HEK293 (cell line): ENCODE results near the gene ZNF618.

Experiments
- GLIS1 ChIP-seq: fragments of 450-650 bp; formaldehyde crosslinking; IDR thresholded peaks from 2 replicates; pipeline ENCODE4 v1.5.1; 2016; ENCODE audit warnings: missing biosample characterization, missing genetic modification characterization
- SP2 ChIP-seq: fragments of 450-650 bp; formaldehyde crosslinking; IDR thresholded peaks from 2 replicates; pipeline ENCODE4 v1.5.1; 2016; ENCODE audit warnings: missing biosample characterization, missing genetic modification characterization
- YY1 ChIP-seq: fragments of 450-650 bp; formaldehyde crosslinking; IDR thresholded peaks from 2 replicates; pipeline ENCODE4 v1.5.1; 2018; ENCODE audit warnings: missing biosample characterization, missing genetic modification characterization
- ZBTB1 ChIP-seq: fragments of 450-650 bp; formaldehyde crosslinking; IDR thresholded peaks from 2 replicates; pipeline ENCODE4 v1.5.1; 2016; ENCODE audit warnings: missing biosample characterization, missing genetic modification characterization
- ZNF121 ChIP-seq: fragments of 450-650 bp; formaldehyde crosslinking; IDR thresholded peaks from 2 replicates; pipeline ENCODE4 v1.5.1; 2016; ENCODE audit warnings: missing biosample characterization, missing genetic modification characterization
- ZNF274 ChIP-seq, 2 experiments: fragments of 200-500 bp in 1 of 2; fragments of 450-650 bp in 1 of 2; sonication (Bioruptor generic) in 1 of 2; formaldehyde crosslinking in 1 of 2; IDR thresholded peaks; 2 replicates each; pipeline versions ENCODE4 v1.5.1 to v1.6.1; 2014 to 2016; ENCODE audit warnings: borderline replicate concordance in 1 of 2, inconsistent platforms in 1 of 2, low read length in 1 of 2, missing biosample characterization in 1 of 2, missing genetic modification characterization in 1 of 2
- ZNF530 ChIP-seq: fragments of 450-650 bp; formaldehyde crosslinking; IDR thresholded peaks from 2 replicates; pipeline ENCODE4 v1.5.1; 2016; ENCODE audit warnings: low read depth, missing biosample characterization, missing genetic modification characterization
- ZNF658 ChIP-seq: fragments of 450-650 bp; formaldehyde crosslinking; IDR thresholded peaks from 2 replicates; pipeline ENCODE4; 2016; ENCODE audit warnings: missing biosample characterization, missing genetic modification characterization
- TF ChIP-seq, protein P1 (sequence below): fragments of 450-650 bp; formaldehyde crosslinking; IDR thresholded peaks from 2 replicates; pipeline ENCODE4 v1.5.1; 2016; ENCODE audit warnings: missing biosample characterization, missing genetic modification characterization
- TF ChIP-seq, protein P2 (sequence below): fragments of 450-650 bp; formaldehyde crosslinking; IDR thresholded peaks from 2 replicates; pipeline ENCODE4 v1.5.1; 2016; ENCODE audit warnings: missing biosample characterization, missing genetic modification characterization, borderline replicate concordance
- TF ChIP-seq, protein P3 (sequence below): fragments of 450-650 bp; formaldehyde crosslinking; IDR thresholded peaks from 2 replicates; pipeline ENCODE4 v1.5.1; 2016; ENCODE audit warnings: missing biosample characterization, missing genetic modification characterization
- TF ChIP-seq, protein P4 (sequence below): fragments of 450-650 bp; formaldehyde crosslinking; IDR thresholded peaks from 2 replicates; pipeline ENCODE4 v1.5.0; 2017; ENCODE audit warnings: missing biosample characterization, missing genetic modification characterization, borderline replicate concordance
- TF ChIP-seq, protein P5 (sequence below): sonication (generic); formaldehyde crosslinking; IDR thresholded peaks from 2 replicates; pipeline ENCODE4 v1.8.1; 2022; ENCODE audit warnings: mild to moderate bottlenecking, moderate library complexity, missing genetic modification reagents

DNA sequence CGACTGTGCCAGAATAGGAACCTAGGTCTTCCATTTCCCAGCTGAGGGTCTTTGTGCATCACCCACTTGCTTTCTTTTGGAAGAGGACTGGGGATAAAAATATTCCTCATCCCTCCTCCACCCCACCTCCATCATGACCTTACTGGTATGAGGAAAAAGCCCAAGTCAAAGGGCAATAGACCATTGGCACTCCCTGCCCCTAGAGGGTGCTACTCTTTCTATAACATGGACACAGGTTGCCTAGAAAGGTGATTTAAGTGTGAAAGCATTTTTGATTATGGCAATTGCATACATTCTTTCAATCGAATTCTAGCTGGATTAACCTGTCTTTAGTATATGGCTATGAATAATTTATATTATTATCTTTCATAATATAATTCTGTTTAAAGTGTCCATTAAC is 22.8 kb upstream of the ZNF618 start:
- TF ChIP-seq, protein P1, sequence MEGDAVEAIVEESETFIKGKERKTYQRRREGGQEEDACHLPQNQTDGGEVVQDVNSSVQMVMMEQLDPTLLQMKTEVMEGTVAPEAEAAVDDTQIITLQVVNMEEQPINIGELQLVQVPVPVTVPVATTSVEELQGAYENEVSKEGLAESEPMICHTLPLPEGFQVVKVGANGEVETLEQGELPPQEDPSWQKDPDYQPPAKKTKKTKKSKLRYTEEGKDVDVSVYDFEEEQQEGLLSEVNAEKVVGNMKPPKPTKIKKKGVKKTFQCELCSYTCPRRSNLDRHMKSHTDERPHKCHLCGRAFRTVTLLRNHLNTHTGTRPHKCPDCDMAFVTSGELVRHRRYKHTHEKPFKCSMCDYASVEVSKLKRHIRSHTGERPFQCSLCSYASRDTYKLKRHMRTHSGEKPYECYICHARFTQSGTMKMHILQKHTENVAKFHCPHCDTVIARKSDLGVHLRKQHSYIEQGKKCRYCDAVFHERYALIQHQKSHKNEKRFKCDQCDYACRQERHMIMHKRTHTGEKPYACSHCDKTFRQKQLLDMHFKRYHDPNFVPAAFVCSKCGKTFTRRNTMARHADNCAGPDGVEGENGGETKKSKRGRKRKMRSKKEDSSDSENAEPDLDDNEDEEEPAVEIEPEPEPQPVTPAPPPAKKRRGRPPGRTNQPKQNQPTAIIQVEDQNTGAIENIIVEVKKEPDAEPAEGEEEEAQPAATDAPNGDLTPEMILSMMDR (tag by site-specific recombination), result no peak
- no peak for TF ChIP-seq YY1
- TF ChIP-seq SP2 (tag by site-specific recombination), result no peak
- TF ChIP-seq ZNF274 (IDR thresholded peaks at IDR 0.05; ENCODE audit: low read length), result no peak
- no peak for TF ChIP-seq ZNF274 (tag by site-specific recombination; IDR thresholded peaks at IDR 0.05; ENCODE audit: borderline replicate concordance)
- TF ChIP-seq, protein P2, sequence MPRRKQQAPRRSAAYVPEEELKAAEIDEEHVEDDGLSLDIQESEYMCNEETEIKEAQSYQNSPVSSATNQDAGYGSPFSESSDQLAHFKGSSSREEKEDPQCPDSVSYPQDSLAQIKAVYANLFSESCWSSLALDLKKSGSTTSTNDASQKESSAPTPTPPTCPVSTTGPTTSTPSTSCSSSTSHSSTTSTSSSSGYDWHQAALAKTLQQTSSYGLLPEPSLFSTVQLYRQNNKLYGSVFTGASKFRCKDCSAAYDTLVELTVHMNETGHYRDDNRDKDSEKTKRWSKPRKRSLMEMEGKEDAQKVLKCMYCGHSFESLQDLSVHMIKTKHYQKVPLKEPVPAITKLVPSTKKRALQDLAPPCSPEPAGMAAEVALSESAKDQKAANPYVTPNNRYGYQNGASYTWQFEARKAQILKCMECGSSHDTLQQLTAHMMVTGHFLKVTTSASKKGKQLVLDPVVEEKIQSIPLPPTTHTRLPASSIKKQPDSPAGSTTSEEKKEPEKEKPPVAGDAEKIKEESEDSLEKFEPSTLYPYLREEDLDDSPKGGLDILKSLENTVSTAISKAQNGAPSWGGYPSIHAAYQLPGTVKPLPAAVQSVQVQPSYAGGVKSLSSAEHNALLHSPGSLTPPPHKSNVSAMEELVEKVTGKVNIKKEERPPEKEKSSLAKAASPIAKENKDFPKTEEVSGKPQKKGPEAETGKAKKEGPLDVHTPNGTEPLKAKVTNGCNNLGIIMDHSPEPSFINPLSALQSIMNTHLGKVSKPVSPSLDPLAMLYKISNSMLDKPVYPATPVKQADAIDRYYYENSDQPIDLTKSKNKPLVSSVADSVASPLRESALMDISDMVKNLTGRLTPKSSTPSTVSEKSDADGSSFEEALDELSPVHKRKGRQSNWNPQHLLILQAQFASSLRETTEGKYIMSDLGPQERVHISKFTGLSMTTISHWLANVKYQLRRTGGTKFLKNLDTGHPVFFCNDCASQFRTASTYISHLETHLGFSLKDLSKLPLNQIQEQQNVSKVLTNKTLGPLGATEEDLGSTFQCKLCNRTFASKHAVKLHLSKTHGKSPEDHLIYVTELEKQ (tag by site-specific recombination), result no peak
- TF ChIP-seq, protein P3, sequence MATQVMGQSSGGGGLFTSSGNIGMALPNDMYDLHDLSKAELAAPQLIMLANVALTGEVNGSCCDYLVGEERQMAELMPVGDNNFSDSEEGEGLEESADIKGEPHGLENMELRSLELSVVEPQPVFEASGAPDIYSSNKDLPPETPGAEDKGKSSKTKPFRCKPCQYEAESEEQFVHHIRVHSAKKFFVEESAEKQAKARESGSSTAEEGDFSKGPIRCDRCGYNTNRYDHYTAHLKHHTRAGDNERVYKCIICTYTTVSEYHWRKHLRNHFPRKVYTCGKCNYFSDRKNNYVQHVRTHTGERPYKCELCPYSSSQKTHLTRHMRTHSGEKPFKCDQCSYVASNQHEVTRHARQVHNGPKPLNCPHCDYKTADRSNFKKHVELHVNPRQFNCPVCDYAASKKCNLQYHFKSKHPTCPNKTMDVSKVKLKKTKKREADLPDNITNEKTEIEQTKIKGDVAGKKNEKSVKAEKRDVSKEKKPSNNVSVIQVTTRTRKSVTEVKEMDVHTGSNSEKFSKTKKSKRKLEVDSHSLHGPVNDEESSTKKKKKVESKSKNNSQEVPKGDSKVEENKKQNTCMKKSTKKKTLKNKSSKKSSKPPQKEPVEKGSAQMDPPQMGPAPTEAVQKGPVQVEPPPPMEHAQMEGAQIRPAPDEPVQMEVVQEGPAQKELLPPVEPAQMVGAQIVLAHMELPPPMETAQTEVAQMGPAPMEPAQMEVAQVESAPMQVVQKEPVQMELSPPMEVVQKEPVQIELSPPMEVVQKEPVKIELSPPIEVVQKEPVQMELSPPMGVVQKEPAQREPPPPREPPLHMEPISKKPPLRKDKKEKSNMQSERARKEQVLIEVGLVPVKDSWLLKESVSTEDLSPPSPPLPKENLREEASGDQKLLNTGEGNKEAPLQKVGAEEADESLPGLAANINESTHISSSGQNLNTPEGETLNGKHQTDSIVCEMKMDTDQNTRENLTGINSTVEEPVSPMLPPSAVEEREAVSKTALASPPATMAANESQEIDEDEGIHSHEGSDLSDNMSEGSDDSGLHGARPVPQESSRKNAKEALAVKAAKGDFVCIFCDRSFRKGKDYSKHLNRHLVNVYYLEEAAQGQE (tag by site-specific recombination), result no peak
- no peak for TF ChIP-seq ZNF530
- TF ChIP-seq ZNF658, result no peak
- TF ChIP-seq, protein P4, sequence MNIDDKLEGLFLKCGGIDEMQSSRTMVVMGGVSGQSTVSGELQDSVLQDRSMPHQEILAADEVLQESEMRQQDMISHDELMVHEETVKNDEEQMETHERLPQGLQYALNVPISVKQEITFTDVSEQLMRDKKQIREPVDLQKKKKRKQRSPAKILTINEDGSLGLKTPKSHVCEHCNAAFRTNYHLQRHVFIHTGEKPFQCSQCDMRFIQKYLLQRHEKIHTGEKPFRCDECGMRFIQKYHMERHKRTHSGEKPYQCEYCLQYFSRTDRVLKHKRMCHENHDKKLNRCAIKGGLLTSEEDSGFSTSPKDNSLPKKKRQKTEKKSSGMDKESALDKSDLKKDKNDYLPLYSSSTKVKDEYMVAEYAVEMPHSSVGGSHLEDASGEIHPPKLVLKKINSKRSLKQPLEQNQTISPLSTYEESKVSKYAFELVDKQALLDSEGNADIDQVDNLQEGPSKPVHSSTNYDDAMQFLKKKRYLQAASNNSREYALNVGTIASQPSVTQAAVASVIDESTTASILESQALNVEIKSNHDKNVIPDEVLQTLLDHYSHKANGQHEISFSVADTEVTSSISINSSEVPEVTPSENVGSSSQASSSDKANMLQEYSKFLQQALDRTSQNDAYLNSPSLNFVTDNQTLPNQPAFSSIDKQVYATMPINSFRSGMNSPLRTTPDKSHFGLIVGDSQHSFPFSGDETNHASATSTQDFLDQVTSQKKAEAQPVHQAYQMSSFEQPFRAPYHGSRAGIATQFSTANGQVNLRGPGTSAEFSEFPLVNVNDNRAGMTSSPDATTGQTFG (tag by site-specific recombination), result no peak
- no peak for TF ChIP-seq ZNF121 (tag by site-specific recombination)
- TF ChIP-seq GLIS1 (tag by site-specific recombination), result no peak
- TF ChIP-seq, protein P5, sequence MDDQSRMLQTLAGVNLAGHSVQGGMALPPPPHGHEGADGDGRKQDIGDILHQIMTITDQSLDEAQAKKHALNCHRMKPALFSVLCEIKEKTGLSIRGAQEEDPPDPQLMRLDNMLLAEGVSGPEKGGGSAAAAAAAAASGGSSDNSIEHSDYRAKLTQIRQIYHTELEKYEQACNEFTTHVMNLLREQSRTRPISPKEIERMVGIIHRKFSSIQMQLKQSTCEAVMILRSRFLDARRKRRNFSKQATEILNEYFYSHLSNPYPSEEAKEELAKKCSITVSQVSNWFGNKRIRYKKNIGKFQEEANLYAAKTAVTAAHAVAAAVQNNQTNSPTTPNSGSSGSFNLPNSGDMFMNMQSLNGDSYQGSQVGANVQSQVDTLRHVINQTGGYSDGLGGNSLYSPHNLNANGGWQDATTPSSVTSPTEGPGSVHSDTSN (CRISPR knock-in tag), result no peak
- no peak for TF ChIP-seq ZBTB1
